ENCODE results near the gene LAIR2.
"Not testable (repeated sequence)": the region's sequence is repeated elsewhere in the genome, so short reads cannot be mapped to it uniquely, and the experiment has no call there.

Gene LAIR2

GRCh38 chr19:54465426-54466109, 37.1 kb upstream of the LAIR2 start:
- no peak for DNase-seq (ENCODE audit: low read depth)
- no peak for TF ChIP-seq CTCF (conservative IDR thresholded peaks at IDR 0.05; ENCODE audit: low read length)
- no peak overlapping the region for H3K4me3 ChIP-seq (ENCODE audit: low read length)

- not testable (repeated sequence) for DNase-seq (ENCODE audit: low read depth); H3K4me3 ChIP-seq (ENCODE audit: low read length)
Measured at GRCh38 chr19:54466110-54466480, 36.5 kb upstream of the LAIR2 start.

GRCh38 chr19:54469496-54469934, 33.1 kb upstream of the LAIR2 start:
- no peak for TF ChIP-seq CTCF (conservative IDR thresholded peaks at IDR 0.05; ENCODE audit: low read length)
- no peak for DNase-seq (ENCODE audit: low read depth)

GRCh38 chr19:54470276-54470887, 32.2 kb upstream of the LAIR2 start:
- TF ChIP-seq CTCF (conservative IDR thresholded peaks at IDR 0.05; ENCODE audit: low read length) = no peak
- DNase-seq (ENCODE audit: low read depth) = no peak
- peak overlapping the region; percentile 62 for H3K4me3 ChIP-seq (ENCODE audit: low read length)

More at GRCh38 chr19:54469496-54469934, 33.1 kb upstream of the LAIR2 start:
- H3K4me3 ChIP-seq (ENCODE audit: low read length) = no peak overlapping the region

- DNase-seq (ENCODE audit: low read depth) = no peak
- H3K4me3 ChIP-seq (ENCODE audit: low read length) = peak overlapping the region; percentile 62
- no peak for TF ChIP-seq CTCF (conservative IDR thresholded peaks at IDR 0.05; ENCODE audit: low read length)
Measured at GRCh38 chr19:54470991-54471782, 31.4 kb upstream of the LAIR2 start.

- peak within 1 kb of the TSS; percentile 67 for H3K4me3 ChIP-seq (ENCODE audit: low read length)
Measured at GRCh38 chr19:54473071-54473891, 29.4 kb upstream of the LAIR2 start, which contains the start of gene CDC42EP5. TSS of gene CDC42EP5 (minus strand) at chr19:54473296. CDS start at chr19:54465547, 7,749 bp downstream.

More at GRCh38 chr19:54473071-54473891, 29.4 kb upstream of the LAIR2 start, which contains the start of gene CDC42EP5:
- peak; percentile 90 for DNase-seq (ENCODE audit: low read depth)
- TF ChIP-seq CTCF (conservative IDR thresholded peaks at IDR 0.05; ENCODE audit: low read length) = no peak

Data from AG10803 (cell line).